GM21381 (cell line): ENCODE measurements around the gene FRK.
"Not testable (repeated sequence)": the region's sequence is repeated elsewhere in the genome, so short reads cannot be mapped to it uniquely, and the experiment has no call there.

Experiments
- ATAC-seq: cut with Tn5 transposase; IDR thresholded peaks from one replicate; pipeline ENCODE4 v1.9.1; 2021; ENCODE audit warnings: mild to moderate bottlenecking, moderate library complexity; ENCODE audit not compliant: unreplicated experiment

FRK gene

DNA sequence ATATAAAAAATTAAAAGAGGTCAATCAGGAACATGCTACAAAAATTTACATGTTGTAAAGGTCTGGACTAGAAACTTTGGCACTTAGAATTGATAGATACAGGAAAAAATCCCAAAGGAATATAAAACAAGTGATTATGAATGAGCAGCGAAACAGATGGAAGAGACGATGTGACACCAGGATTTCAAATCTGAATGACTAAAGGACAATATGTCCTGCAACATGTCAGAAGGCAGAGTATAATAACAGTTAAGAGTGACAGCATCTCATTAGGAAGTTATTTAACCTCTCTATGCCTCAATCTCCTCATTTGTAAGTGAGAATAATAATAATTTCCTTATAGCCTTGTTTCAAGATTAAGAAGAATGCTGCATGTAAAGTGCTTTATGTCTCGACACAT is 50.3 kb downstream of the FRK start:
- no peak for ATAC-seq

GRCh38 chr6:116008470-116009243 is 52.0 kb downstream of the FRK start:
- ATAC-seq, result peak; percentile 60

GRCh38 chr6:116004841-116005815 is 55.6 kb downstream of the FRK start:
- no peak for ATAC-seq

DNA sequence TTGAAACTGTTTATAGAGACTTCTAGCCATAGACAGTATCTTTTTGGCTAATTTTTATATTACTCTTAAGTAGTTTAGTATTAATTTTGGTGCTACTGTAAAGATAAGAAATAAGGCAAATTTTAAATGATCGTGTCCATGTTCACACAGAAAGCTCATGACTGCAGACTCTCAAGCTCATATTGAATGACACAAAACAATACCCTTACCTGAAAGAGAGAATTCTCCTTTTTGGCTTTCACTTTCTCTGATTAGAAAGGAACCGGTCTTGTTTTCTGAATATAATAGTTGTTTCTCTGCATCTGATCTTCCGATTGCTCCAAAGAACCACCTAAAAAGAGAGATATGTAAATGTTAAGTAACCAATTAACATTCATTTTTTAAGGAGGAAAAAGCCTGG is 57.0 kb downstream of the FRK start:
- peak; percentile 87 for ATAC-seq

DNA sequence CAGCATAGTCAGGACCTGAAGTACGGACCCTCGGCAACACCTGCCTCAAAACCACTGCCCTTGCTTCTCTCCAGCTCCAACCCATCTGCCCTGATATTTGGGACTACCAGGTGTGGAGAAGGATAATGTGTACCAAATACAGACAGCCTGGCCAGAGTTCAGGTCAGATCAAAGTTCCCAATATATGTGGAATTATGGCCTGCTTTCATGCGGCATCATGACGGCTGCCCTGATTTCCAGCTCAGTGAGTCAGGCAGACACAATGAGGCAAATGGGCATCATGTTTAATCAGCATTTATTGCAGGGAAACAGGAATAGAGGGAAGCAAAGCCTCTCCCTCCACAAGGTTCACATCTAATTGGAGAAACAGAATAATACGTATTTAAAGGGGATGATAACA is 57.9 kb downstream of the FRK start:
- no peak for ATAC-seq

GRCh38 chr6:115999235-115999634 is 61.5 kb downstream of the FRK start:
- no peak for ATAC-seq

GRCh38 chr6:115997990-115998585 is 62.6 kb downstream of the FRK start:
- no peak for ATAC-seq

- ATAC-seq, result no peak
Measured at GRCh38 chr6:115986026-115986425, 74.7 kb downstream of the FRK start.

DNA sequence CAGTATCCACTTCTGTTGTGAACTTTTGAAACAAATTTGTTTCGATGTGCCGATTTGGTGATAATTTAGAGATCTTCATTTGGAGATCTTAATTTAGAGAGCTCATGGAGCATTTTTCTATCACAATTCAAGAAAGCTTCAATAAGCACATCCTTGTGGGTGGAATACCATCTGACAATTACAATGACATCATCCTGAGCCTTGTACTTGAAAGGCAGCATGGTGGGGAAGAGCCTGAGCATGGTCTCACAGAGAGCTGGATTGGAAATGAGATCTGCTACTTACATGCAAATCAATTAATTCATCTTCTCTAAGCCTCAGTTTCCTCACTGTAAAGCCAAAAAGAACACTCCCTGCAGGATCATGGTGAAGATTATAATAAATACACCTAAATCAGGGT is 75.9 kb downstream of the FRK start:
- no peak for ATAC-seq

DNA sequence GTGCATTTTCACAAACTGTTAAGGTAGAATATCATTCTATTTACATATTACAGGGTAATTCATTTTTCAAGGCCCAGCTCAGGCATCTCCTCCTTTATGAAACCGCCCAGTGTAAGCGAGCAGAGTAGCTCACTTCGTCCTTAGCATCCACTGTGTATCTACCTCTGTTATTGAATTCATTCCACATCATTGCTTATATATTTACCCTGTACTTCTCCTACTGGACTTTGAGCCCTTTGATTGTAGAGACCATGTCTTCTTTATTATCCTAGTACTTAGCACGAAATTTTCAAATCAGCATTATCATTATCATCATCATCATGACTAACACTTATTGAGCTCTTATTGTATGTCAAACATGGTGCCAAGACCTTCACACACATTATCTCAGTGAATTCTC is 76.7 kb downstream of the FRK start:
- ATAC-seq, result no peak

DNA sequence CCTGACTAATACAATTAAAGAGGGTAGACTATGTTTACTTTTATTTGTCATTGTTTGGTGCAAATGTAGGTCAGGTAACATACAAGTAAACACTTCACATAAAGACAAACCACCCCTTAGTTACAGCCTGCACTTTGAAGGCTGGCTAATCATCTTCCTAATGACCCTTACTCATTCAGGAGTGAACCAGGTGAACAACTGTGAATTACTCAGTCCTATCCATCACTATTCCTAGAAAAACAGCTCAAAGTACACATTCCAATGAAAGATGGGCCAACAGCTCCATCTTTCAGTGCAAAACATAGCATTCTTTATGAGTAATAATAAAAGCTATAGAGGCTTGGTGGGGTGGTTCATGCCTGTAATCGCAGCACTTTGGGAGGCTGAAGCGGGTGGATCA is 78.2 kb downstream of the FRK start:
- ATAC-seq, result no peak

GRCh38 chr6:115977220-115977619 is 83.5 kb downstream of the FRK start:
- no peak for ATAC-seq

DNA sequence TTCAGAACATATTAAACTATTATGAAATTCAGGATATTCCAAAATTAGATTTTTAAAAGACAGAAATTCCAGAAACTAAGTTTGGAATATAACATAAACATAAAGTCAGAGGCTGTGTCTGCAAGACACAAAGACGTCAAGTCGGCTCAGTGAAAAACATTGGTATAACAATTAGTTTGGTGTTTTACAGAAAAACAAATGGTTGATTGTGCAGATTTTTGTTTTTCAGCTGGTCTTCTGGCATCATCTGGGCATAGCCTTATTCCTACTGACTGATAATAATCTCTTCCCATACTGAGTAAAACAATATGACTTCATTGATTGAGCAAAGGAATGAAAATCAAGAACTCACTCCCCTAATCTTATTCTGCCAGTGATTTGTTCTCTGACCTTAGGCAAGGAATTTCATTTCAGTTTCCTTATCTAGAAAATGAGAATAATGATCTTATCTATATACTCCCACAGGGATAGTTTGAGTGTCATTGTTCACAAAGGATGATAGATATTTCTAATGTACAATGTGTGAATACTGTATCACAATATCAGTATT is 84.3 kb downstream of the FRK start:
- no peak for ATAC-seq

- no peak for ATAC-seq
Measured at GRCh38 chr6:115972679-115973078, 88.0 kb downstream of the FRK start.

- ATAC-seq, result no peak
Measured at GRCh38 chr6:115971785-115972184, 88.9 kb downstream of the FRK start.

GRCh38 chr6:115969930-115970273 is 90.8 kb downstream of the FRK start:
- ATAC-seq, result no peak

DNA sequence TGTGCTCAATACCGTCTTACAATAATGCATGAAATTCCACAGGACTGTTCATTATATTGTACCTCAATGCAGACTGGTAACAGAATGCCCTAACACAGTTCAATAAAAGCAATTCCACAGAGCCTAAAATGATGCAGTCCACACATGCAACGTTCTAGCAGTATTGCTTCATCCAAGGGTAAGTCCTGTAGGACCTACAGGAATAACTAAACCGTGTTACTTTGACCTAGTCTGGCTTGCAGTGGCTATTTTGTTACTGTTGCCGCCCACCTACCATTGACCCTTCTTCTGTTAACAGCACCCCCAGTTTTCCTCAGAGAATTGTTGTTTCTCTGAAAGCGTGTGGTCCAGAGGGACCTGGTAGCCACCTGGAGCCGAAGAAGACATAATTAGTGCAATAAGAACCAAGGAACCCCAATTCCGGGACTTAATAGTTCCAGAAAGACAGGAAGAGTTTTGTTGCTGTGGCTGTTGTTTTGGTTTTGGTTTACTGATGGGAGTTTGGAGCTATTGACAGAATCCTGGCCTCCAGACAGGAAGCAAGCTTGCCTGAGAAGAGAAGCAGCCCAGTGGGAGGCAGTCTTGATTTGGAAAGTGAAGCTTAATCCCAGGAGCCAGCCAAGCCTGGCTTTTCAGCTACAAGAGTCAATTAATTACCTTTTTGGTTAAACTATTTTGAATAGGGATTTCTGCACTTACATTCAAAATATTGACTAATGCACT is 91.3 kb downstream of the FRK start:
- no peak for ATAC-seq

DNA sequence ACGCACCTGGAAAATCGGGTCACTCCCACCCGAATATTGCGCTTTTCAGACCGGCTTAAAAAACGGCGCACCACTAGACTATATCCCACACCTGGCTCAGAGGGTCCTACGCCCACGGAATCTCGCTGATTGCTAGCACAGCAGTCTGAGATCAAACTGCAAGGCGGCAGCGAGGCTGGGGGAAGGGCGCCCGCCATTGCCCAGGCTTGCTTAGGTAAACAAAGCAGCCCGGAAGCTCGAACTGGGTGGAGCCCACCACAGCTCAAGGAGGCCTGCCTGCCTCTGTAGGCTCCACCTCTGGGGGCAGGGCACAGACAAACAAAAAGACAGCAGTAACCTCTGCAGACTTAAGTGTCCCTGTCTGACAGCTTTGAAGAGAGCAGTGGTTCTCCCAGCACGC is 100.4 kb downstream of the FRK start:
- ATAC-seq, result not testable (repeated sequence)

DNA sequence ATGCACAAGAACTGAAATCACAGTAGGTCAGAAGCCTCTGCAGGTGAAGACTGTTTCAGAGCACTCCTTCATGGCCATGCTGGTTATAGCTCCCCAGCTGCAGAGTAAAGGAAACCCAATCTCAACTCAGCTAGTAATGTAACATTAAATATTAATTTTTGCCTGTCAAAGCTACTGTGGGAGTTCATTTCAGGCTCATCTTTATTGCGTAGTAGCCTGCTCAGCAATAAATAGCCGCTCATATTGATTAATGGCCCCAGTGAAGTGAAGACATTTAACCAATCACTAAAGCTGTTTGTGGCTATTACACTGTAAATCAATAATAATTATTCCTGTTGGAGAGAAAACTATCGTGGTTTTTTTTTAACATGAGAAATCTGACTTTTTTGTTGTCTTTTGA is 101.7 kb downstream of the FRK start:
- ATAC-seq, result no peak

- ATAC-seq, result no peak
Measured at GRCh38 chr6:115954740-115955139, 106.0 kb downstream of the FRK start.

- no peak for ATAC-seq
Measured at GRCh38 chr6:115948751-115949150, 111.9 kb downstream of the FRK start.
